HepG2 (cell line): ENCODE measurements around the gene RNF114. TPM values are rescaled to one million over a fixed set of nuclear protein-coding genes. Genes with fewer than 3 reads are reported as not detected.

Source experiments
- ATM ChIP-seq: fragments of 450-650 bp; IDR thresholded peaks from 2 replicates; pipeline ENCODE4 v1.7.1; 2017; ENCODE audit warnings: mild to moderate bottlenecking, borderline replicate concordance
- ELF1 ChIP-seq: sonication (generic); formaldehyde crosslinking; IDR thresholded peaks from 2 replicates; pipeline ENCODE4 v1.4.0; 2020; ENCODE audit warnings: missing genetic modification reagents
- ELF4 ChIP-seq: sonication (generic); formaldehyde crosslinking; IDR thresholded peaks from 2 replicates; pipeline ENCODE4 v1.5.0; 2020; ENCODE audit warnings: missing genetic modification reagents, mild to moderate bottlenecking, moderate library complexity, borderline replicate concordance
- GTF2F1 ChIP-seq: fragments of 150-350 bp; IDR thresholded peaks from 2 replicates; pipeline ENCODE4 v1.6.1; 2014; ENCODE audit warnings: low read length
- KDM6A ChIP-seq: IDR thresholded peaks from 2 replicates; pipeline ENCODE4 v1.6.1; 2016; ENCODE audit warnings: low read depth
- TCF7L2 ChIP-seq: IDR thresholded peaks from 2 replicates; pipeline ENCODE4 v1.6.1; 2011; ENCODE audit warnings: mild to moderate bottlenecking, low read depth, low read length, moderate library complexity
- WIZ ChIP-seq: sonication (generic); formaldehyde crosslinking; IDR thresholded peaks from 2 replicates; pipeline ENCODE4 v1.5.1; 2020; ENCODE audit warnings: mild to moderate bottlenecking, missing genetic modification reagents
- ZNF451 ChIP-seq: sonication (generic); formaldehyde crosslinking; IDR thresholded peaks from 2 replicates; pipeline ENCODE4 v1.5.0; 2020; ENCODE audit warnings: mild to moderate bottlenecking, missing genetic modification reagents
- ZNF788 ChIP-seq: sonication (generic); formaldehyde crosslinking; IDR thresholded peaks from 2 replicates; pipeline ENCODE4 v1.5.0; 2020; ENCODE audit warnings: mild to moderate bottlenecking, missing genetic modification reagents, borderline replicate concordance
- polyA plus RNA-seq, 8 experiments: library from polyadenylated mRNA; depleted of rRNA in 3 of 8; stranded (reverse) in 7 of 8; unstranded in 1 of 8; fragments of >200 nt; fragmentation: Illumina TruSeq in 4 of 8; extraction: Trizol in 4 of 8; gene quantifications; 2 replicates each; pipeline versions ENCODE4 v1.2.1 to v1.2.3, GENCODE V29; 2011 to 2016; ENCODE audit warnings: low read depth in 4 of 8, missing spikeins in 1 of 8, mixed read lengths in 1 of 8; ENCODE audit not compliant: insufficient read depth in 1 of 8
- total RNA-seq, 5 experiments: library from RNA; depleted of rRNA; stranded (reverse); fragments of >200 nt; fragmentation: Illumina TruSeq; extraction: Trizol; gene quantifications; 2 replicates each; pipeline ENCODE4 v1.2.3, GENCODE V29; 2016; ENCODE audit warnings: low read depth in 1 of 5
- TF ChIP-seq, protein P1 (sequence below): sonication (generic); formaldehyde crosslinking; IDR thresholded peaks from 2 replicates; pipeline ENCODE4 v1.5.0; 2020; ENCODE audit warnings: mild to moderate bottlenecking, missing genetic modification reagents
- TF ChIP-seq, protein P2 (sequence below): sonication (generic); formaldehyde crosslinking; conservative IDR thresholded peaks from 2 replicates; pipeline ENCODE4 v1.4.0; 2020; ENCODE audit warnings: missing genetic modification reagents

The RNF114 gene
- total and polyA plus RNA-seq, 2 of the 13 experiments (the other 11 are each of a cell fraction or from before 2014, with no cell fraction given): 119 to 126 TPM

DNA sequence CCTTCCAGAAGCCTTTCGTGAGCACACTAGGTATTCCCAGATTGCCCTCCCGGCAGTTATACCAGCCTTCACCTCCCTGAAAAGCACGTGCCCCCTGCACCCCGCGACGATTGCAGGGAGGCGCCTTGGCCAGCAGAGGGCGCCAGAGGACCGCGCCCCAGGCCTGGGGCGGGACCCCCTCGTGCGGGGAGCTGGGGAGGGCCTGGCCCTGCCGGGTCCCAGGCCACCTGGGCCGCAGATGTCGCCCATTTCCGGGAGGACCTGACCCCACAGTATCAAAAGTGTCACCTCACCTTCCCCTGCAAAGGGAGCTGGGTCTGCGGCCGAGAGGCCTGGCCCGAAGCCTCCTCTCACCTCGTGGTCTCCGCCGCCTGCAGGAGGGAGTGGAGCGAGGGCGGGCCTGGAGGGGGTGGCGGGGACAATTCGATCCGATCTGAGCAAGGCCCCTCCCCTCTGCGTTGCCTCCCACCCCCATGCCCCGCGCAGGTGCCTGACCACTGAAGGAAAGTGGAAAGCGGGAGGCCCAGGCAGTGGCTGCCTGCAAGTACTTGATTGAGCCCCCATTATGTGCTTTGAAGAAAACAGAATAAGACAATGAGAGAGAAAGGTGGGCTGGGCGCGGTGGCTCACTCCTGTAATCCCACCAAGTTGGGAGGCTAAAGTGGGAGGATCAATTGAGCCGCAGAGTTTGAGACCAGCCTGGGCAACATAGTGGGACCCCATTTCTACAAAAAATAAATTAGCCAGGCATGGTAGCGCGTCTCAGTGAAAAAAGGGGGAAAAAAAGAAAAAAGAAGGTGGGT, 43.0 kb downstream of the RNF114 start (continued):
- TF ChIP-seq ZNF451: peak; percentile 40; the same call in 1 of the 2 replicates
- no peak for TF ChIP-seq KDM6A
- TF ChIP-seq GTF2F1: no peak
- TF ChIP-seq WIZ (CRISPR knock-in tag): no peak
- TF ChIP-seq, protein P1, sequence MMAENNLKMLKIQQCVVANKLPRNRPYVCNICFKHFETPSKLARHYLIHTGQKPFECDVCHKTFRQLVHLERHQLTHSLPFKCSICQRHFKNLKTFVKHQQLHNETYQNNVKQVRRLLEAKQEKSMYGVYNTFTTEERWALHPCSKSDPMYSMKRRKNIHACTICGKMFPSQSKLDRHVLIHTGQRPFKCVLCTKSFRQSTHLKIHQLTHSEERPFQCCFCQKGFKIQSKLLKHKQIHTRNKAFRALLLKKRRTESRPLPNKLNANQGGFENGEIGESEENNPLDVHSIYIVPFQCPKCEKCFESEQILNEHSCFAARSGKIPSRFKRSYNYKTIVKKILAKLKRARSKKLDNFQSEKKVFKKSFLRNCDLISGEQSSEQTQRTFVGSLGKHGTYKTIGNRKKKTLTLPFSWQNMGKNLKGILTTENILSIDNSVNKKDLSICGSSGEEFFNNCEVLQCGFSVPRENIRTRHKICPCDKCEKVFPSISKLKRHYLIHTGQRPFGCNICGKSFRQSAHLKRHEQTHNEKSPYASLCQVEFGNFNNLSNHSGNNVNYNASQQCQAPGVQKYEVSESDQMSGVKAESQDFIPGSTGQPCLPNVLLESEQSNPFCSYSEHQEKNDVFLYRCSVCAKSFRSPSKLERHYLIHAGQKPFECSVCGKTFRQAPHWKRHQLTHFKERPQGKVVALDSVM (CRISPR knock-in tag): peak; percentile 61
- no peak for TF ChIP-seq ELF4
- TF ChIP-seq, protein P2, sequence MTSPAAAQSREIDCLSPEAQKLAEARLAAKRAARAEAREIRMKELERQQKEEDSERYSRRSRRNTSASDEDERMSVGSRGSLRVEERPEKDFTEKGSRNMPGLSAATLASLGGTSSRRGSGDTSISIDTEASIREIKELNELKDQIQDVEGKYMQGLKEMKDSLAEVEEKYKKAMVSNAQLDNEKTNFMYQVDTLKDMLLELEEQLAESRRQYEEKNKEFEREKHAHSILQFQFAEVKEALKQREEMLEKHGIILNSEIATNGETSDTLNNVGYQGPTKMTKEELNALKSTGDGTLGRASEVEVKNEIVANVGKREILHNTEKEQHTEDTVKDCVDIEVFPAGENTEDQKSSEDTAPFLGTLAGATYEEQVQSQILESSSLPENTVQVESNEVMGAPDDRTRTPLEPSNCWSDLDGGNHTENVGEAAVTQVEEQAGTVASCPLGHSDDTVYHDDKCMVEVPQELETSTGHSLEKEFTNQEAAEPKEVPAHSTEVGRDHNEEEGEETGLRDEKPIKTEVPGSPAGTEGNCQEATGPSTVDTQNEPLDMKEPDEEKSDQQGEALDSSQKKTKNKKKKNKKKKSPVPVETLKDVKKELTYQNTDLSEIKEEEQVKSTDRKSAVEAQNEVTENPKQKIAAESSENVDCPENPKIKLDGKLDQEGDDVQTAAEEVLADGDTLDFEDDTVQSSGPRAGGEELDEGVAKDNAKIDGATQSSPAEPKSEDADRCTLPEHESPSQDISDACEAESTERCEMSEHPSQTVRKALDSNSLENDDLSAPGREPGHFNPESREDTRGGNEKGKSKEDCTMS (CRISPR knock-in tag): no peak
- TF ChIP-seq ELF1 (CRISPR knock-in tag): peak; percentile 34; the same call in 1 of the 2 replicates
- peak; percentile 40; the same call in 1 of the 2 replicates for TF ChIP-seq ZNF788
- no peak for TF ChIP-seq TCF7L2
- TF ChIP-seq ATM: no peak
